ENCODE data around the gene CBARP. TPM values are rescaled to one million over a fixed set of nuclear protein-coding genes. Genes with fewer than 3 reads are reported as not detected.
A peak's percentile ranks its signal among the peaks of the same experiment; 100 is the strongest.

Gene CBARP
- total and polyA plus RNA-seq, 2 of the 13 experiments (the other 11 are each of a cell fraction or from before 2014, with no cell fraction given) = 1.2 to 1.4 TPM

DNA sequence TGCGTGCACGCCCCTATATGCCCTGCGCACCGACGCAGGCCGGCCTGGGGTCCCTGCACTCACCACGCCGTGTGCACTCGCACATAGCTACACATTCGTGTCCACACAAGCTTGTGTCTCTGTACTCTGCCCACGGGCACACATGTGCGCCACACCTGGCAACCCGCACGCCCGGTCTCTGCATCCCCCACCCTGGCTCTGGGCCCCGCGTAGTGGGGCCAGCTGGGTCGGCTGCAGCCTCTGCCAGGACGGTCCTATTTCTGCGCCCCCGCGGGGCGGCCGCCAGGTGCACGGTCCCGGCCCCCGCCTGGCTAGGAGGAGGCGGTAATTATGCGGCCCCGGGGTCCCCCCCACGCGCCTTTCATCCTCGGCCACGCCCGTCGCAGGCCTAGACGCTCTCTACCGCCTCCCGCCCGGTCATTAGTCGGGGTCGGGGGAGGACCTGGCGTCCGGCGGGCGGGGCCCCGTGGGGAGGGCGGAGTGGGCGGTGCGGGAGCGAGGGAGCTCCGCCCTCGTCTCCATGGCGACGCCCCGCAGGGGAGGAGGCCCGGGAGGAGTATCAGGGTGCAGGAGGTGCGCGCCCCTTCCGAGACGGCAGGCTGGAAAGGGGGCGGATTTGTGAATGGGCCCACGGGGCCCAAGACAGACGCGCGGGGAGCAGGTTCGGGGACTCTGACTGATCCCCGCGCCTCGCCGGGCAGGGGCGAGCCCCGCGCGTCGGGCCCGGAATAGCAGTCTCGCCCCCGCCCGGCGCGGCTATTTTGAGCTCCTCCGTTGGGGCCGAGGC, 28.5 kb upstream of the CBARP start (continued):
- TF ChIP-seq CC2D1A (CRISPR knock-in tag; IDR thresholded peaks at IDR 0.05) (no peak), ZBTB34 (CRISPR knock-in tag; IDR thresholded peaks at IDR 0.05) (no peak), ZNF883 (CRISPR knock-in tag; IDR thresholded peaks at IDR 0.05; ENCODE audit: not compliant biosample characterization) (peak; percentile 32), ZNF564 (CRISPR knock-in tag; IDR thresholded peaks at IDR 0.05) (no peak), ZNF816 (CRISPR knock-in tag; IDR thresholded peaks at IDR 0.05; ENCODE audit: borderline replicate concordance) (peak; percentile 86), HOXA5 (CRISPR knock-in tag; IDR thresholded peaks at IDR 0.05) (peak; percentile 51; the same call in 1 of the 2 replicates), CENPX (CRISPR knock-in tag; IDR thresholded peaks at IDR 0.05) (no peak), ZBTB8A (CRISPR knock-in tag; IDR thresholded peaks at IDR 0.05; ENCODE audit: borderline replicate concordance, low read depth) (0 out of 2 replicates have a peak, but pooled peaks have one; percentile 52), CENPT (CRISPR knock-in tag; IDR thresholded peaks at IDR 0.05; ENCODE audit: low read depth) (no peak), ZNF614 (CRISPR knock-in tag; IDR thresholded peaks at IDR 0.05; ENCODE audit: borderline replicate concordance) (0 out of 2 replicates have a peak, but pooled peaks have one; percentile 21), GPN1 (CRISPR knock-in tag; IDR thresholded peaks at IDR 0.05; ENCODE audit: borderline replicate concordance) (no peak), AFF4 (CRISPR knock-in tag; IDR thresholded peaks at IDR 0.05) (no peak; the same call in 1 of the 2 replicates), ZFP82 (CRISPR knock-in tag; IDR thresholded peaks at IDR 0.05; ENCODE audit: borderline replicate concordance) (no peak), SIX4 (CRISPR knock-in tag; IDR thresholded peaks at IDR 0.05) (no peak)
- TF ChIP-seq, protein P1, sequence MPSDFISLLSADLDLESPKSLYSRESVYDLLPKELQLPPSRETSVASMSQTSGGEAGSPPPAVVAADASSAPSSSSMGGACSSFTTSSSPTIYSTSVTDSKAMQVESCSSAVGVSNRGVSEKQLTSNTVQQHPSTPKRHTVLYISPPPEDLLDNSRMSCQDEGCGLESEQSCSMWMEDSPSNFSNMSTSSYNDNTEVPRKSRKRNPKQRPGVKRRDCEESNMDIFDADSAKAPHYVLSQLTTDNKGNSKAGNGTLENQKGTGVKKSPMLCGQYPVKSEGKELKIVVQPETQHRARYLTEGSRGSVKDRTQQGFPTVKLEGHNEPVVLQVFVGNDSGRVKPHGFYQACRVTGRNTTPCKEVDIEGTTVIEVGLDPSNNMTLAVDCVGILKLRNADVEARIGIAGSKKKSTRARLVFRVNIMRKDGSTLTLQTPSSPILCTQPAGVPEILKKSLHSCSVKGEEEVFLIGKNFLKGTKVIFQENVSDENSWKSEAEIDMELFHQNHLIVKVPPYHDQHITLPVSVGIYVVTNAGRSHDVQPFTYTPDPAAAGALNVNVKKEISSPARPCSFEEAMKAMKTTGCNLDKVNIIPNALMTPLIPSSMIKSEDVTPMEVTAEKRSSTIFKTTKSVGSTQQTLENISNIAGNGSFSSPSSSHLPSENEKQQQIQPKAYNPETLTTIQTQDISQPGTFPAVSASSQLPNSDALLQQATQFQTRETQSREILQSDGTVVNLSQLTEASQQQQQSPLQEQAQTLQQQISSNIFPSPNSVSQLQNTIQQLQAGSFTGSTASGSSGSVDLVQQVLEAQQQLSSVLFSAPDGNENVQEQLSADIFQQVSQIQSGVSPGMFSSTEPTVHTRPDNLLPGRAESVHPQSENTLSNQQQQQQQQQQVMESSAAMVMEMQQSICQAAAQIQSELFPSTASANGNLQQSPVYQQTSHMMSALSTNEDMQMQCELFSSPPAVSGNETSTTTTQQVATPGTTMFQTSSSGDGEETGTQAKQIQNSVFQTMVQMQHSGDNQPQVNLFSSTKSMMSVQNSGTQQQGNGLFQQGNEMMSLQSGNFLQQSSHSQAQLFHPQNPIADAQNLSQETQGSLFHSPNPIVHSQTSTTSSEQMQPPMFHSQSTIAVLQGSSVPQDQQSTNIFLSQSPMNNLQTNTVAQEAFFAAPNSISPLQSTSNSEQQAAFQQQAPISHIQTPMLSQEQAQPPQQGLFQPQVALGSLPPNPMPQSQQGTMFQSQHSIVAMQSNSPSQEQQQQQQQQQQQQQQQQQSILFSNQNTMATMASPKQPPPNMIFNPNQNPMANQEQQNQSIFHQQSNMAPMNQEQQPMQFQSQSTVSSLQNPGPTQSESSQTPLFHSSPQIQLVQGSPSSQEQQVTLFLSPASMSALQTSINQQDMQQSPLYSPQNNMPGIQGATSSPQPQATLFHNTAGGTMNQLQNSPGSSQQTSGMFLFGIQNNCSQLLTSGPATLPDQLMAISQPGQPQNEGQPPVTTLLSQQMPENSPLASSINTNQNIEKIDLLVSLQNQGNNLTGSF (CRISPR knock-in tag; IDR thresholded peaks at IDR 0.05) = no peak
